T1000 (cell line): ENCODE measurements around the gene MZB1.
A peak's percentile ranks its signal among the peaks of the same experiment; 100 is the strongest.
"Not testable (repeated sequence)": the region's sequence is repeated elsewhere in the genome, so short reads cannot be mapped to it uniquely, and the experiment has no call there.

Source experiments
- DNase-seq: peaks from one replicate; lab custom pipeline; 2025; ENCODE audit warnings: mixed read lengths; lab: John Stamatoyannopoulos, UW

MZB1 gene

DNA sequence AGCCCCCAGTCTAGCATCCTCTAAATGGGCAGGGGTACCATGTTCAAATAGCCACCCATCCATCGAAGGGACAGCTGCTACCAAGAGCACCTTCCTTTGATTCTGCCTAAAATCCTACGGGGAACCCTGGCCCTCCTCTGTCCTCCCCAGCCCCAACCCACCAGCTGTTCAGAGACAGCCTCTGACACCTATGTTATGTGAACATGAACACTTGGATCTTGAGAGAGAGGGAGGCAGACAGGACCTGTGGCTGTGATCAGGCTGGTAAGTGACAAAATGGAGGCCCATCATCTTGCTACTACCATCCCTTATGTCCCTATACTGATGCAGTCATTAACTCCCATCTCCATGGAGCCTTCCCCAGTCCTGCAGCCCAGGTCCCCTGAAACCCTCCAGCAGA, 14.8 kb downstream of the MZB1 start:
- no peak for DNase-seq

DNA sequence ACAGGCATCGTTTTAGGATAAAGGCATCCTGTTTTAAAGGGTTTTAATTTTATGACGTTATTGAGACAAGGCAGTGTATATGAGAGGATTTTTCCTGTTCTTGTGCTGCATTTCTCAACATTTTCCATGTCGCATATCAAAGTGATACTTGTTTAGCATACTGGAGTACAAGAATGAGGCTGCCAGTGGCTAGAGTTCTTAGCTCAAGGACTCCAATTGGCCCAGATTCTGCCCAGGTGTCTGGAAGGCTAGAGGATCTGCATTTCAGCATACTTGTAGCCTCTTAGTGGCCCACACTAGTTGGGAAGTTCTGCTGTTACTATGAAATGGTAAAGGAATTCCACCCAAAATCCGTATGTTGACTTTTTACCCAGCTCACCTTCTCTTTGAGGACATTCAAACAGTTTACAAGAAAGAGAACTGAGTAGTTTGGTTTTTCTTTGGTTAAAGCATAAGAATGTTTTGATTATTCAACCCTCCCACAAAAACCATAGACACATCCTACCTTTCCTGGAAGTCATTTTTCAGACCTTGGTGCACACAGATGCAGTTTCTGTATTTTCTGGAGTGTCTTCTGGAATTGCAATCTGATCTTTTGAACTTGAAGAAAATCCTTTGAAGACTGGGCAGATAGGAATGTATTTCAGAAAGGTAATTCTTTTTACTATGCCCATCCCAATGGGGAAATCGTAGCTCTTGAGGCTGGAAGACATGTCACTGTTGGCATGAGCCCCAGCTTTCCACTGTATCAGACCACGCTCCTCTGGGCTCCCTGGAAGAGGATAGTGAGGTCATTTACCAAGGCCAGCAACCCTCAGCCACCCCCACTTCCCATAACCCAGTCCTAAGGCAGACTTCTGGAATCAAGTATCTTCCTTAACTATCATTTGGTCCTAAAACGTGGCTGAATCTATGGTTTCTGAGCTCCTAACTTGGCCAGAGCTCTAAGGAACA, 18.0 kb downstream of the MZB1 start:
- no peak for DNase-seq

DNA sequence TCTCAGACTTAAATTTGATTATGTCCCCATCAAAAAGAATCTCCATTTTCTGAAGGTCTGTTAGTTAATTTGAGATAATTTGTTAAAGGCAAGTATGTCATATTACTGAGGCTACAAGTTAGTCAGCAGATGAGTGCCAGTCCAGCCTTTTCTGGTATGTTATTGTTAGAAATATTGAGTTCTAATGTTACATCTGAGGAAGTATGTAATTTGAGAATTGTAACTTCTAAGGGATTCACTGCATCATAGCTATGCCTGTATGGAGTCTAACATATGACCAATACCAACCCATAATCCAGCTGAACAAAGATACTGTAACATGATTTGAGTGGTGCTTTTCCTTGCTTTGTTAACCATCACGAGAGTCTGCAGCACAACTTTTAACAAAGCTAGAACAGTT, 20.5 kb downstream of the MZB1 start:
- DNase-seq = no peak

DNA sequence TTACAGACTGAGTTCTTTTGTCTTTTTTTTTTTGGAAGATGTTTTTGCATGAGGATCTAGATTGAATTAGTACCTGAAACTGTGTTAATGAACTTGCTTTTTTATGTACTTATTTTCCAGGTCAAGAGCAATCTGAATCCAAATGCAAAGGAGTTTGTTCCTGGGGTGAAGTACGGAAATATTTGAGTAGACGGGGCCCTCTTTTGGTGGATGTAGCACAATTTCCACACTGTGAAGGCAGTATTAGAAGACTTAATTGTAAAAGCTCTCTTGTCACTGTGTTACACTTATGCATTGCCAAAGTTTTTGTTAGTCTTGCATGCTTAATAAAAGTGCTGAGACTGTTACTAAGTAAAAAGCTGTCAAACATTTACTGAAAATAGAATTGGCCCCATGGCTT, 21.1 kb downstream of the MZB1 start:
- DNase-seq = no peak

DNA sequence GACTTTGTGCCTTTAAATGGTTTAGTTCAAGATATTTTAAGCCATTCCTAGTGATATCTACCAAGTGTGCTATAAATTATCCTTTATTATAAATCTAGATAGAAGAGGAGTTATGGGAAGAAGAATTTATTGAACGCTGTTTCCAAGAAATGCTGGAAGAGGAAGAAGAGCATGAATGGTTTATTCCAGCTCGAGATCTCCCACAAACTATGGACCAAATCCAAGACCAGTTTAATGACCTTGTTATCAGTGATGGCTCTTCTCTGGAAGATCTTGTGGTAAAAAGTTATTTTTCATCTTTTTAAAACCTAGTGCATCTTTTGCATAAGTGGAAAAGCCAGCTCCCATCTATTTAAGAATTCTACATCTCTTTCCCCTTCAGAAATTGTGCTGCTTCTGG, 25.2 kb downstream of the MZB1 start:
- DNase-seq = no peak

DNA sequence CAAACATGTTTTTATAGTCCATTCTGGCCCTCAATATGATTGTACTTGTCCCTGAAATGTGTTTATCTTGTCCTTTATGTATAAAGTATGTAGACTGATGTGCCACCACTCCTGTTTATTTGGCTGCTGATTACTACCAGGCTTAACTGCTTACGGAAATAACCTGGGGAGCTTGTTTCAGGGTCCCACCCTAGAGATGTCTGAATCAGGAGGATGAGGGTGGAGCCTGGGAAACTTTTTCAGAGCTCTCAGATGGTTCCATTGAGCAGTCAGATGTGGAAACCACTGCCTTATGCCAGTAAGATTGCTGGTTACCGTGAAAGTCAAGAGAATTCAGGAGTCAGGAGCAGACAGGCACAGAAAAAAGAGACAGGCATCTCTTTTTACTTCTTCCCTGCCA, 25.8 kb downstream of the MZB1 start:
- DNase-seq = no peak

DNA sequence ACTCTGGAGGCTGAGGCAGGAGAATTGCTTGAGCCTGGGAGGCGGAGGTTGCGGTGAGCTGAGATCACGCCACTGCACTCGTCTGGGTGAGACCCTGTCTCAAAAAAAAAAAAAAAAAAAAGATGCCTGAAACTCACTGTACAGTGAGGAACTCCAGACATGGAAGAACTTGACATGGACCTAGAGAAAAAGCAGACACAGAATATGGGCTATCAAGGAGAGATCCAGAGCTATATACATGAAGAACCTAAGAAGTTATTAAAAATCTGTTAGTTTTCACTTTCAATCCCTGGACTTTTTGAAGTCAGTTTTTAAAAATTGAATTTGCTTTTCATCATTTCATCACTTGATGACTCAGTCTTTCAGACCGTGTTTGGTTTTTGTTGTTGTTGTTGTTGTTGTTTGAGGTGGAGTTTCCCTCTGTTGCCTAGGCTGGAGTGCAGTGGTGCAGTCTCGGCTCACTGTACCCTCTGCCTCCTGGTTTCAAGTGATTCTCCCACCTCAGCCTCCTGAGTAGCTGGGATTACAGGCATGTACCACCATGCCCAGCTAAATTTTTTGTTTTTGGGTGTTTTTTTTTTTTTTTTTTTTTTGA, 27.8 kb downstream of the MZB1 start:
- DNase-seq = no peak

DNA sequence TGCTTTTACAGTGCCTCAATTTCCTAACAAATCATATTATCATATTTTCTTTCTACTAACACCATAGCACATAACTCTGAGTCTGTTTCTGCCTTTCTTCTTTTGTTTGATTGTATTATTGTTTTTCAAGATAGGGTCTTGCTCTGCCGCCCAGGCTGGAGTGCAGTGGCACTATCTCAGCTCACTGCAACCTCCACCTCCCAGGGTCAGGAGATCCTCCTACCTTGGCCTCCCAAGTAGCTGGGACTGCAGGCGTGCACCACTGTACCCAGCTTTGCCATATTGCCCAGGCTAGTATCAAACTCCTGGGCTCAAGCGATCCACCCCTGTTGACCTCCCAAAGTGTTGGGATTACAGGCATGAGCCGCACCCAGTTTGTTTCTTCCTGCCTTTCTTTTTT, 29.3 kb downstream of the MZB1 start:
- no peak for DNase-seq

DNA sequence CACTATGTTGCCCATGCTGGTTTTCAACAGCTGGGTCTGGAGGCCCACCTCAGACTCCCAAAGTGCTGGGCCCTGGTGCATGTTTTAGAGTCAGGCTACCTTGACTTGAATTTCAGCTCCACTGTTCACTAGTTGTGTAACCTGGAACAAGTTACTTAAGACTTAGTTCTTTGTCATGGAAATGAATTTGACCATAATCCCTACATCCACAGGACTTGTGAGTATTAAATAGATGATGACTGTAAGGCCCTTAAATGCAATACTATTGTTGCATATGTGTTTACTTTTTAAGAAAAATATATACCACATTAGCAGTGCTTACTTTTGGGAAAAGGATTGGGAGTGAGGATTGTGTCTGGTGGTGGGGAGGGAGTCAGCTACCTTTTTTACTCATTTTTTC, 31.6 kb downstream of the MZB1 start:
- no peak for DNase-seq

DNA sequence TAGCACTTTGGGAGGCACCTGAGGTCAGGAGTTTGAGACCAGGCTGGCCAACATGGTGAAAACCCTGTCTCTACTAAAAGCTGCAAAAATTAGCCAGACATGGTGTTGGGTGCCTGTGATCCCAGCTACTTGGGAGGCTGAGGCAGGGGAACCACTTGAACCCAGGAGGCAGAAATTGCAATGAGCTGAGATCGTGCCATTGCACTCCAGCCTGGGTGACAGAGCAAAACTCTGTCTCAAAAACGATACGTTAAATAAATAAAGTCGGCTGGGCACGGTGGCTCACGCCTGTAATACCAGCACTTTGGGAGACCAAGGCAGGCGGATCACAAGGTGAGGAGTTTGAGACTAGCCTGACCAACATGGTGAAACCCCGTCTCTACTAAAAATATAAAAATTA, 33.8 kb downstream of the MZB1 start:
- not testable (repeated sequence) for DNase-seq

DNA sequence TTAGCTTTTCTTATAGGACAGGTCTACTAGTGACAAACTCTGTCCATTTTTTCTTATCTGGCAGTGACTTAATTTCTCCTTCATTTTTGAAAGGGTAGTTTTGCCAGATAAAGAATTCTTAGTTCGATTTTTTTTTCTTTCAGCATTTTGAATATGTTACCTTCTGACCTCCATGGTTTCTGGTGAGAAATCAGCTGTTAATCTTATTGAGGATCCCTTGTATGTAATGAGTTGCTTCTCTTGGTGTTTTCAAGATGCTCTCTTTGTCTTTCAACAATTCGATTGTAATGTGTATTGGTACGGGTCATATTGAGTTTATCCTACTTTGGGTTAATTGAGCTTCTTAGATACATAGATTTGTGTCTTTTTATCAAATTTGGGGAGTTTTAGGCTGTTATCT, 35.5 kb downstream of the MZB1 start:
- DNase-seq = no peak

DNA sequence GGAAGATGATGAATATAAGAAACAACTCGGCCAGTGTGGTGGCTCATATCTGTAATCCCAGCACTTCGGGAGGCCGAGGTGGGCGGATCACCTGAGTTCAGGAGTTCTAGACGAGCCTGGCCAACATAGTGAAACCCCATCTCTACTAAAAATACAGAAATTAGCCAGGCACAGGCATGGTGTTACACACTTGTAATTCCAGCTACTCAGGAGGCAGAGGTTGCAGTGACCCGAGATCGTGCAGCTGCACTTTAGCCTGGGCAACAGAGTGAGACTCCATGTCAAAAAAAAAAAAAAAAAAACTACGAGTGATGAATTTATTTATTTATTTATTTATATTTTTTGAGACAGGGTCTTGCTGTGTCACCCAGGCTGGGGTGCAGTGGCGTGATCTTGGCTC, 41.9 kb downstream of the MZB1 start:
- DNase-seq = not testable (repeated sequence)

DNA sequence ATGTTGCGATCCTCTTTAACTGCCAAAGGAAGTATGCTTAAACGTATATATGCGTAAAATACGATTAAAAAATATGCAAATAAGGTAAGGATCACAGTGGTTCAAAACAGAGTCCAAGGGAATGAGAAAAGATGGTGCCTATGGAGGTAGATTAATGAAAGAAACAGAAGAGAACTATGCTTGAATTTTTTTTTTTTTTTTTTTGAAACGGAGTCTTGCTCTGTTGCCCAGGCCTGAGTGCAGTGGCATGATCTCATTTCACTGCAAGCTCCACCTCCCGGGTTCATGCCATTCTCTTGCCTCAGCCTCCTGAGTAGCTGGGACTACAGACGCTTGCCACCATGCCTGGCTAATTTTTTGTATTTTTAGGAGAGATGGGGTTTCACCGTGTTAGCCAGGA, 44.3 kb downstream of the MZB1 start:
- not testable (repeated sequence) for DNase-seq

DNA sequence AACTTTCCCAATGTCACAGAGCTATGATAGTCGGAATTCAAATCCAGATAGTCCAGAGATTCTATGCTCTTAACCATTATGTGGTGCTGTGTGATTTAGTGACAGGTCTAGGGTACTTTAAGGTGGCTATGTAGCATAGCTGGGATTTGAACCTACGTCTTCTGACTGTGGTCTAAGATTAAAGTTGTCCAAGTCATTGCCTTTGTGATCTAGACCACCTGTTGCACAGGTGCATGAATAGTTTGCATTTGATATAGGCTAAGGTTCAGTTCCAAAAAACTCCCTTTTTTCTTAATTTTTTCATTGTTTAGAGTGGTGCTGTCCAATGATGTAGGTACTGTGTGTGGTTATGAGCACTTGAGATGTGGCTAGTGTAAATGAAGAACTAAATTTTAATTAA, 45.5 kb downstream of the MZB1 start:
- no peak for DNase-seq

DNA sequence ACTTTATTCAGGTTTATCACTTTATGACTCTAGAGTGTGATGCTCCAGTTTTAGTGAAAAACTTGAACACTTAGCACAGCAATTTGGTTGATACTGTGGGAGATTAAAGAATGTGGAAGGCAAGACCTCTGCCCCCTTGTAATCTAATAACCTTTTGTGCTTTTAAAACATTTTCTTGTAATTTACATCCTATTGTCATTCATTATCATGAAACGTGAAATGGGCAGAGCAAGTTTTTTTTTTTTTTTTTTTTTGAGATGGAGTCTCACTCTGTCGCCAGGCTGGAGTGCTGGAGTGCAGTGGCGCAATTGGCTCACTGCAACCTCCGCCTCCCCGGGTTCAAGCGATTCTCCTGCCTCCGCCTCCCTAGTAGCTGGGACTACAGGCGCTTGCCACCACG, 46.2 kb downstream of the MZB1 start:
- no peak for DNase-seq

DNA sequence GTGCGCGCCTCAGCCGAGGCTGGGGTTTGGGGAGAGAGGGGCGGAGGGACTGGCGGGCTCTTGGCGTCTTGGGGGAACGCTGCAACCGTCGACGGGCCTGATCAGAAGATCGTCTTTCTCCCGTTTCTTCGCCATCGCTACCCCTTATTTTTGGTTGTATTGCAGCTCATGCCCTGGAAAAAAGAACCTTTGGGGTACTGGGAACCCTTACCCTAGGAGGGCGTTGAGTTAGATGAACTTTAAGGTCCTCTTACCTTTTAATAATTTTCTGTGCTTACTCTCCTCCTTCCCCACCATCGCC, 47.3 kb downstream of the MZB1 start:
- DNase-seq = no peak

DNA sequence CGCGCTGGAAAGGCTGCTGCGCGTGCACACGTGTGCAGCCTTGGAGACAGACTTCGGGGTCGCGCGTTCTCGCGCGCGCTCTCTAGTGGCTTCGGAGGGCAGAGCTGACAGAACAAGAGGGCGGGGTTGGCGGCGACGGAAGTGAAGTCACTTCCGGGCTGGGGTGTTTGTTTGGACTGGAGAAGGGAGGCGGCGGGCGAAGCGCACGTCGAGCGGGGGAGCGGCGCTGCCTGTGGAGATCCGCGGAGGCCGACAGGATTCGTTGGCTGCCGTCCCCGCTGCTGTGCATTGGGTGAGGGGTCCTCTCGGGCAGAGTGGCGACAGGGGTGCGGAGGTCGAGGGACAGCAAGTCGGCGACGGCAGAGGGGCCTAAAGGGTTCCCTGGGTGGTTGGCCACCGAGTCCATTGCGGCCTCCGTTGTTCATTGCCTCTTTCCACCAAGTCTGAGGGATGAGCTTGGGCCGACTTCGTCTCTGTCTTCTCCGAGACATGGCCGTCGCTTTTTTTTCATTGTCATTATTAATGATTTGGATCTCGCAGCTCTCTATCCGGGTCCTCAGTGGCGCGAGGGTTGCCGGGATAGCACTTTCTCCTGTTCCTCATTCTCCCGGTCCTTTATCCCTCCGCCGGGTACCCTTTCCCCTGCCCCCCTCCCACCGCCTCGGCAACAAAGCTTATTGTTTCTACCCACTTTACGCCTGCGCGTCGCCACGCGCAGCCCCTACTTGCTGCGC, 47.9 kb downstream of the MZB1 start, which contains the start of gene PAIP2:
Gene PAIP2, plus strand, starts transcription at position 166 of the 734 bp plus-strand sequence. CDS start 21,931 bp downstream, outside the sequence.
- peak; percentile 95 for DNase-seq

DNA sequence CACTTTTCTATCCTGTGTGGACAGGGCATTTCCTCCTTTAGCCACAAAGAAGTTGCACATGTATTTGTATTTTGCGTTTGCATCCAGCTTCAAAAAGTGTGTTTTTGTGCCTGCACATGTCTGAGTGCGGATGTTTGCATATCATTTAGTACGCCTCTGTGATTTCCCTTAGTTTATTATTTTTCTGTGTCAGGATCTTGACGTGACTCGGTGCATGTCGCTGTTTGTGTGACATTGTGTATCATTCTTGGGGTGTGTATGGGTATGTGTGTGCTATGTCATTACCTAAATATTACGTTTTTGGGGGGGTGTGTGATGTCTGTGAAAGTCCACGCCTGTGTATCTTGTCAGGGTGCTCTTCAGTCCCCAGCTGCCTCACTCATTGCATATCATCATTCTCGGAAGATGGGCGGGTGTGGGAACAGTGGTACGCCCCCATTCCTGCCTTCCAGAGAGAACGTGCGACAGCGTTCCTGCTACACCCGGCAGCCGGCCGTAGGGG, 48.5 kb downstream of the MZB1 start:
- no peak for DNase-seq

DNA sequence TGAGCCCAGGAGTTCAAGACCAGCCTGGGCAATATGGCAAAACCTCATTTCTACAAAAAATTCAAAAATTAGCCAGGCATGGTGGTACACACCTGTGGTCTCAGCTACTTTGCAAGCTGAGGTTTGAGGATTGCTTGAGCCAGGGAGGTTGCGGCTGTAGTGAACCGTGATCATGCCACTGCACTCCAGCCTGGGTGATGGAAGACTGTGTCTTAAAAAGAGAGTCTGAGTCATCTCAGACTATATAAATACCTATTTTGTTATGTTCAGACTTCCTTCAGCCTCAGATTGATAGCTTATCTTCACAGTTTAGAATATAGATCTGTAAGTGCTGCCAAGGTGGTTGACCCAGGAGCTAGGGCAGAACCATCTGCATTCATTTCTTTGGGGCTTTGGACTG, 49.7 kb downstream of the MZB1 start:
- no peak for DNase-seq
